HG03025 (cell line): ENCODE results near the gene DNM1L.

Experiments used
- ATAC-seq: cut with Tn5 transposase; IDR thresholded peaks from one replicate; pipeline ENCODE4 v1.9.1; 2021; ENCODE audit warnings: mild to moderate bottlenecking, moderate library complexity; ENCODE audit not compliant: unreplicated experiment, low FRiP score

The DNM1L gene

DNA sequence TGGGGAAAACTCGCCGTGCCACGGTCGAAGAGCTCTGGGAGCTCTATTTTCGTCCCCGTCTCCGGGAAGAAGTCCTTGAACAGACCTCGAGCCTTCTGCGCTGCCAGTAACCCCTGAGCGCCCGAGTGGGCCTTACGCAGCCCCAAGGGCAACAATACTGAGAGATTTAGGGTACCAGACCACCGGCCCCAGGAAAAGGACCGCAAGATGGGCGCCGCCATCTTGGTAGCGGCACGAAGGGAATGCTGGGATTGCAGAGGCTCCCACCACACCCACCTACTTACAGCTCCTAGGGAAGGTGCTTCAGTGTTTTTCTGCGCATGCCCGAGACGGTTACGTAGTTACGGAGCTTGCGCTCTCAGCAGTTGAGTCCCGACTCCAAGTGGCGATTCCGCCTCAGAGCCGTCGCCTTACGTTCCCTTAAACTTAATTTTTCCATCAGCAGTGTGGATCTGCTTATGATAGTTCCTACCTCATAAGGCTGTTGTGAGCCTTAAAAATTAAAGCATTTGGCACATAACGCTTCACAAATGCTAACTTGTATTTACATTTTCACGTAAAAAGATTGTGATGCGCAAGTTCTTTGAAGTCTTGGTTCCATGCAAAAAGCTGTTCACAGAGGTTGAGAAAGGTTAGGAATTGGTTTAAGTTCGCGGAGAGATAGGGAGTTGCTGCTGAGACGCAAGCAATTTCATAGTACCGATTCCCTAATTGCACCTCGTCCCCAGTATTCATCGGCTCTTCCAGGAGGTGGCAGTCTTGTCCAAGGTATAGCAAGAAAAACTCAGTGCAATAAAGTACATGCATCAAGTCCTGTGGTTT lies 76.8 kb downstream of the DNM1L start, which contains the start of gene YARS2:
YARS2 (minus strand) TSS at position 244 of the 822 bp plus-strand sequence; CDS start at position 221, 23 bp downstream.
- peak; percentile 88 for ATAC-seq

DNA sequence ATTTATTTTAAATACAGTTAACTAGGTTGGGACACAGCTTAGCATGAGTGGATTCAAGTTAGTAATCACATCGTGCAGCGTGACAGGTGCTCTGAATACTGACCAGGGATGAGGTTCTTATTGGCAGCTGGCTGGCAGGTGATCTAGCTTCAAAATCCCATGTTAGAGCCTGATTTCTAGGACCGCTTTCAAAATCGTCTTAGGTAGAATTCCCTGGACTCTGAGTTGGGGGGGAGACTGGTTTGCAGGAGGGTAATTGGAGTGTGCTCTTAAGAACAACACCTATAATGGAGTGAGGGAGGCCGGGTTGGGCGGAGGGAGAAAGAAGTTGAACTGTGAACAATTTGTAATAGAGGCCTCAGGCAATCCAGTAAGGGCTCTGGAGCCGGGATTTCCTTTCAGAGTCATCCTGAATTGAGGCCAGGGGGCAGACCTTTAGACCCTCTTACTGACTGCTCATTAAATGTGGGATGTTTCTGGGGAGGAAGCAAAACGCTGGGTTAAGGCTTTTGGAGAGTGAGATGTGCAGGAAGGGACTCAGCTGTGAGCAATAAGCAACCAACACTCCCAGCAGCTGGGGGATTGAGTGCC lies 77.5 kb downstream of the DNM1L start:
- no peak for ATAC-seq

DNA sequence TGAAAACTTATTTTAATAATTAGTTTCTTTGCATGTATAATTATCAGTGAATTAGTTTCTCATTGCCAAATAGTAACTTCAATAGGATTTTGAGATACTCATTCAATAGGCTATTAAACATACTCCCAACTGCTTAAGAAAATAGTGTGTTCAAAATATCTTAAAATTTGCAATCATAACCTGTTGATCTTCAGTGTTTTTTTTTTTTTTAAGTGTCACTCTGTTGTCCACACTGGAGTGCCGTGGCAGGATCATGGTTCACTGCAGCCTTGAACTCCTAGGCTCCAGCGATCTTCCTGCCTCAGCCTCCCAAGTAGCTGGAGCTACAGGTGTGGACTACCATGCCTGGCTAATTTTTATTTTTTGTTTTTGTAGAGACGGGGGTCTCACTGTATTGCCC lies 78.1 kb downstream of the DNM1L start:
- ATAC-seq, result no peak

DNA sequence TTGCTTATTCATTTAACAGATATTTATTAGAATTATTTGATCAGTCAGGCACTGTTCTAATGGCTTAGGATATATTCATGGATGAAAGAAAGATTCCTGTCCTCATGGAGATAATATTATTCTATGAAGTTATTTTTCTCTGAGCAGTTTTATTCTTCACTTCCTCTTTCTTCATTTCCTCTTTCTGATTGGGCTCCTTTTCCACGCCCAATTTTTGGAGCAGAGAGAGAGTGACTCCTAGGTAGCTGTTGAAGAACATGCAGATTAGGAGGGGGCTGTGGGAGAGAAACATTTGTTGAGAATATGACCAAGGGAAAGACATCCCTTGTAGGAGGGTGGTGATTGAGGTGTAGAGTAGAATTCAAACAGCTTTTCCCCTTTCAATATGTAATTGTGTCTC lies 82.6 kb downstream of the DNM1L start:
- no peak for ATAC-seq

DNA sequence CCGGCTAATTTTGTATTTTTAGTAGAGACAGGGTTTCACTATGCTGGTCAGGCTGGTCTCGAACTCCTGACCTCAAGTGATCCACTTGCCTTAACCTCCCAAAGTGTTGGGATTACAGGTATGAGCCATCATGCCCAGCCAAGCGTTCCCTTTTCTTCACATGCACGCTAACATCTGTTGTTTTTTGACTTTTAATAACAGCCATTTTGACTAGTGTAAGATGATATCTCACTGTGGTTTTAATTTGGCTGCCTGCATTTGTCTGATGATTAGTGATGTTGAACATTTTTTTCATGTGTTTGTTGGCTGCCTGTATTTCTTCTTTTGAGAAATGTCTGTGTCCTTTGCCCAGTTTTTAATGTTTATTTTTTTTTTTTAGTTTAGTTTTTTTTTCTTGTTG lies 86.8 kb downstream of the DNM1L start:
- ATAC-seq, result no peak

DNA sequence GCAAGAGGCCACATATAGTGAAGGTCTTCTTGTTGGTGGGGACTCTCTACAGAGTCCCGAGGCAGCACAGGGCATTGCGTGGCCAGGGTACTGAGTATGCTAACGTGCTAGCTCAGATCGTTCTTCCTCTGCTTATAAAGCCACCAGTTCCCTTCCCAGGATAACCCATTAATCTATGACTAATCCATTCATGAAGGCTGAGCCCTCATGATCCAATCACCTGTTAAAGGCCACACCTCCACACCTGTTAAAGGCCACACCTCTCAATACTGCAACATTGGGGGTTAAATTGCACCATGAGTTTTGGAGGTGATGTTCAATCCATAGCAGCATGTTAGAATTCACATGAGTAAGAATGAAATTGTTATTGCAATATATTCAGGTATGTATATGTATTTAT lies 89.4 kb downstream of the DNM1L start:
- no peak for ATAC-seq

DNA sequence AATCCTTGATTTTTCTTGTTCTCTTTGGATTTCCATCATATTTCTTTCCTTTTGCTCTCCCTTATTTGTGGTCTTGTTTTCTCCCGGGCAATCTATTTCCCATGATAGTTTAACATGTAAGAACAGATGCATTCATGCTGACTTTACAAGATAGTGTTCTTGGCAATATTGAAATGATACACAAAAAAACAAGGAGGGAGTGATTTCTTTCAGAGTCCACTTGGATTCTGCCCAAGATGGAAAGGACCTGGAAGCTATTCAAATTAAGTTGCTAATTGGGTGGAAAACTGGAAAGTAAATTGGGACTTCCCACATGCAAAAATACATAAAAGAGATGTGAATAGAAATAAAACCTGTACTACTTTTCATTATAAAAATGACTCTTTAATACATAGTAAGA lies 91.0 kb downstream of the DNM1L start:
- no peak for ATAC-seq

DNA sequence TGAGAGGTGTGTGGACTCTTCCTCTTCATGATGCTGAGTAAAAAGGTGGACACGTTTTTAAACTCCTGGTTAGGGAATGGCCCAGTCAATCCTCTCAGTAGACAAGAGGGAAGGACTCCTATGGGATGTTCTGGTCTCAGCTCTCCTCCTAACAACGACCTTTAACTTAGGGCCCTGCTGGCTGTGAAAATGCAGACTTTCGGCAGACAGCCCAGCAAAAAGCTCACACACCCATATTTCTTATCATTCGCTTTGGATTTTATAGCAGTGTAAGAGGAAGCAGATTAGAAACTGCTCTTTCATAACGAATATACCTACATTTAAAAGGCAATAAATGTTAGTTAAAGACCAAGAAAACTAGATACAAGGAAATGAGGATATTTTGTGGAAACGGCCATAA lies 94.6 kb downstream of the DNM1L start:
- no peak for ATAC-seq

DNA sequence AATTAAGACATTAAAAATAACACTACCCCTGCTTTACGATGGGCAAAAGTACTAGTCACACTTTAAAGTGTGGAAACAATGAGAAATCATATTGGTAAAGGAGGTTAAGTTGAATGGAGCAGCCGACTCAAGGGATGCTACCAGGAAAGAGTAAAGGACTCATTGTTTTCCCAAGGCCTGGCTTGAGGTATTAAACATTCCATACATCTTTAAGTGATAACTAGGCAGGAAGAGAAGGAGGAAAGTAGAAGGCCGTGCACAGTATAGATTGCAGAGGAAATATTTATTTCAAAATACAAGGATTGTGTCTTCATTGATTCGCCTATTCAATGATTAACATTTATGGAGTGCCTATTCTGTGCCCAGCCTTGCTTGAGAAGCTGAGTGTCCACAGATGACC lies 97.2 kb downstream of the DNM1L start:
- ATAC-seq, result no peak

DNA sequence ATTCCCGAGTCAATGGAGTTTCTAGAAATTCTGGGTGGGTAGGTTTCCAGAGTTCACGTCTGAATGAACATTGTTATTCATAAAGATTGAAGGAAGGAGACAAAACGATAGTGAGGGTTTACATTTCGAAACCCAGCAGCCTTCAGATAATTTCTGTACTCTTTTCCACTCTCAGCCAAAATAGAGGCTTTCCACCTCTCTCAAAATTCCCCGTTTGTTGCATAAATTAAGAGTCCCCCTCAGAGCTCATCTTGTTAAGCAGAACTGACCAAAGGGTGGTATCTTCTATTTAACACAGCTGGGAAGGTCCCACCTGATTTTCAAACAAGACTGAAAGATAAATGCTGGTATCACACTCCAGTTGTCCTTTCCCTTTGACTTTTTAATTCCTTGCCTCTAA lies 98.1 kb downstream of the DNM1L start:
- ATAC-seq, result no peak

DNA sequence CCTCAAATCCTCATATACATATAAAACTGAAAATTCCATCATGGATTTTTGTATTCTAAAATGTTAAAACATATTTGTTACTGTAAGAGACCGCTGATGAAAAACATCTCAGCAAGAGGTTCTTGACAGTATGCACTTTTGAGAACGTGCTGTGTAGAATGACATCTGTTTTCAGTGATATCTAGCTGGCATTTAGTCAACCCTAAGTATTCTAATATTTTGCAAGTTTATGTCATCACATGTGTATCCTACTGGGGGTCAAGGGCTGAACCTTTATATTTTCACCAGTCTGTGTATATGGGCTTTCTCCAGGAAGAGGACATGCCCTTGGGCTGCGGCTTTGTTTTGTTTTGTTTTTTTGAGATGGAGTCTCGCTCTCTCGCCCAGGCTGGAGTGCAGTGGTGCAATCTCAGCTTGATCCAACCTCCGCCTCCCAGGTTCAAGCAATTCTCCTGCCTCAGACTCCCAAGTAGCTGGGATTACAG lies 98.6 kb downstream of the DNM1L start:
- no peak for ATAC-seq

DNA sequence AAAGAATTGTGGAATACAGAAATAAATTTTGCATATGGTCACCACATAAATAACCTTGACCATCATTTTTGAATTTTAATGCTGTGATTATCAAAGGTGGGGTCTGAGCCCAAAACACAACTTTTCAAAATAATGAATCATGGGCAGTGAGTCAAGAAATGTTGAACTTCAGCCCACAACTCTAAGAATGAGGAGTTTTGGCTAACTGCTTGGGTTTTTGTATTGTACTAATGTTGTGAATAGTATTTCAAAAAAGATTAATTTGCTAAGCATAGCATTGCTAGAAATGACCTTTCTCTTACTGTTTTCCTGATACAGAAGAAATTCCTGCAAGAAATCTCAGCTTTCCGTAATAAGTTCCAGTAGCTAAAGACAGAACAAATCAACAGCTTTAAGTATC lies 101.0 kb downstream of the DNM1L start:
- no peak for ATAC-seq

DNA sequence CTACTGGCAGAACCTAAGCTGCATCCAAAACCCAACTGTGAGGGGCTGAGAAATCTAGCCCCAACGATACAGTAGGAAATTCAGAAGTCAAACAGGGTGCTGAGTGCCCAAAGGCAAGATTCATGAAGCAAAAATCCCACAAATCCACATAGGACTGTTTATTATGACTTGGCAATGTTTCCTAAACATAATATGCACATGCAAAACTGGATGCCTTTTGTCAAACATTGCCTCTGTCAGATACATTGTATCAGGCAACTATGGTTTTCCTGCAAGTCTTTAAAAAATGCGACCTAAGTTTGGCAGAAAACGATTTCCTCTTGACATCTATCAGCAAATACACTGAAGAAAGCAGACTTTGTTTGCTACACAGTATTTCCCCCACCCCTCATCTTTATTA lies 103.9 kb downstream of the DNM1L start:
- ATAC-seq, result no peak

DNA sequence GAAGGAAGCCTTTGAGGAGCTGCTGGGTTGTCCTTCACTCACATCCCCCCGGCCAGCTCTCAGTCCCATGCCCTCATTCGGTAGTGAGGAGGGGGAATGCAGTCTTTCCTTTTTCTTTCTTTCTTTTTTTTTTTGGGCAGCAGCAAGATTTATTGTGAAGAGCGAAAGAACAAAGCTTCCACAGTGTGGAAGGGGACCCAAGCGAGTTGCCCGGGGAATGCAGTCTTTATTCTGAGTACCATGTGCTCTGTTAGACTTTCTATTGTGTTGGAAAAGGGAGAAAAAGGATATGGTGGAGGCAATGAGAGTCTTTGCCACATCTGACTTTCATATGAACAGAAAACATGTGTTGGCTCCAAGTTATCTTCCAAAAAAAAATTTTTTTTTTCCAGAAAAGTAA lies 106.5 kb downstream of the DNM1L start:
- ATAC-seq, result no peak

DNA sequence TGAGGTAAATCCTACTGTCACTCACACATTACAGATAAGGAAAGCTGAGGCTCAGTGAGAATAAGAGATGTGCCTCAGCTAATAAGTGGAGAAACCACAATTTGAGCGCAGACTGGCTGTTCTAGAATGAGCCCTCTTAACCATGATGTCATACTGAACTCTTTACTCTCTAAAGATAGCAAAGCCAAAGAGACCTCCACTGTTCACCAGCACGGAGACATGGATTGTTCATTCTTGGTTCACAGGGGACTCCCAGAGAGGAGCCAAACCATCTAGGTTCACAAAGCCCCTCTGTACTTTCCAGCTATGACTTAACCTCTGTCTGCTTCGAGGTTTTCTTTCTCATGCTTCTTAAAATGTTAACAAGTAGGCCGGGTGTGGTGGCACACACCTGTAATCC lies 109.3 kb downstream of the DNM1L start:
- no peak for ATAC-seq

DNA sequence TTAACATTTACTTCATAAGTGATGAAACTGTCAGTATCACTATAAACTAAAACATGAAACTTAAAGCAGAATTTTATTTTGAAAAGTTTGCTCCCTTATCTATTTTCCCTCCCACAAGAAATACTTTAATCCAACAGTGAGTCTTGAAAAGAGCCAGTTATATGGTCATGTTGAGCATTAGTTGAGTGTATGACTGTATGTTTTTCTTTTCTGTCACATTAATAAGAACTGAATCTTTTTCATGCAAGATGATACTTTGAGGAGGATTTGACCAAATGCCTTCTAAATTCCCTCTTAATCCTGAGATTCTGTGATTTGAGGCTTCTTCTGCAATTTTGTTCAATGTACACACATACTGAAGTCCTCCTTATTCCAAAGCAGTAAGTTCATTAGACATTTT lies 110.3 kb downstream of the DNM1L start:
- no peak for ATAC-seq

DNA sequence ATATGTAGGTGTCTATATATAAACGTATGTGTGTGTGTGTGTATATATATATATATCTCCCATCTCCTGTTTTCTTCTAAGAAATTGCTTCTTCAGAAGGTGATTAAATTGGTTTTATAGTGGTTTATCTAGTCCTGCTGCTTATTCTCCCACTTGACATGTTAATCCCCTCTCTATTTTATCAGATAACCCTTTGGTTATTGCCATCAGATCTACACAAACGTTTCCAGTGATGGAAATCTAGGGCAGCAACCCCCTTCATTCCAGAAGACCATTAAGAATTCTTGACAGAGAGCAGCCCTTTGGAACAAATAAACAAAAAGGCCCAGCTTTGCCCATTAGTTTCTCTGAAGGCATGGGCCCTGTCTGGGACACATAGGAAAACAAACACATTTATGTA lies 110.8 kb downstream of the DNM1L start:
- ATAC-seq, result no peak

DNA sequence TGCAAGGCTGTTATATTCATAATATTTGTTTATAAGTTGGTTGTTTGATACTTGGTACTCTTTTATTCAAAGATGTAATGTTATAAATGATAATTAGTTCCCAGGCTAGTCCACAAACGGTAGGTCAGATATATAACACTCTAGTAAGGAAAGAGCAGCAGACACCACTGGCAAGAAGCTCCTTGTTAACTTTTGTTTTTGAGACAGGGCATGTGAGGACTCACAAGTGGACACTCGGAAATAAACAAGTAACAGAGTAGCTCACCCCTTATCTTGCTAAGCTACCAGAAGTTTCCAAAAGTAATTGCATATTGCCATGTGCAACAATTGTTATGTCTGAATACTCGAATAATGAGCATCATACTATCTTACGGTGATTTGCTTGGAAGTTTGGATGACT lies 115.2 kb downstream of the DNM1L start:
- no peak for ATAC-seq
